Fibroblast of villous mesenchyme (primary cell): ENCODE measurements around the gene ABCA7. TPM values are rescaled to one million over a fixed set of nuclear protein-coding genes. Genes with fewer than 3 reads are reported as not detected.

Experiments used
- DNase-seq: peaks from one replicate; pipeline ENCODE4 v3.0.0-alpha.2; 2010; ENCODE audit warnings: low read depth
- H3K4me3 ChIP-seq: 2 replicates; pipeline ENCODE4 v1.5.1; 2011; ENCODE audit warnings: low read depth, mild to moderate bottlenecking, low read length
- CTCF ChIP-seq: IDR thresholded peaks from 2 replicates; pipeline ENCODE4 v1.5.1; 2012; ENCODE audit warnings: low read depth, mild to moderate bottlenecking, low read length; ENCODE audit not compliant: insufficient read depth
- total RNA-seq: library from RNA; depleted of rRNA; stranded (reverse); fragments of >200 nt; gene quantifications from 2 replicates; pipeline ENCODE4 v1.2.3, GENCODE V29; 2012

Gene ABCA7
- total RNA-seq, 1 donor, result 11.2 TPM

GRCh38 chr19:1070931-1071791, 31.3 kb downstream of the ABCA7 start:
- no peak for DNase-seq
- no peak for TF ChIP-seq CTCF
- peak overlapping the region; percentile 15 for H3K4me3 ChIP-seq

GRCh38 chr19:1072371-1073015, 32.6 kb downstream of the ABCA7 start:
- H3K4me3 ChIP-seq, result no peak overlapping the region
- DNase-seq, result no peak
- no peak for TF ChIP-seq CTCF

- no peak for DNase-seq
- TF ChIP-seq CTCF, result no peak
- H3K4me3 ChIP-seq, result no peak overlapping the region
Measured at GRCh38 chr19:1073063-1073955, 33.4 kb downstream of the ABCA7 start.

GRCh38 chr19:1073956-1074517, 34.1 kb downstream of the ABCA7 start:
- DNase-seq, result no peak
- TF ChIP-seq CTCF, result no peak
- no peak overlapping the region for H3K4me3 ChIP-seq

GRCh38 chr19:1074544-1075283, 34.8 kb downstream of the ABCA7 start:
- no peak for TF ChIP-seq CTCF
- peak overlapping the region; percentile 64 for H3K4me3 ChIP-seq
- DNase-seq, result peak; percentile 75

- no peak overlapping the region for H3K4me3 ChIP-seq
- peak; percentile 13 for DNase-seq
- TF ChIP-seq CTCF, result no peak
Measured at GRCh38 chr19:1076046-1076386, 36.1 kb downstream of the ABCA7 start.
